Measurements from ENCODE around the gene RGS2. TPM values are rescaled to one million over a fixed set of nuclear protein-coding genes. Genes with fewer than 3 reads are reported as not detected.

The RGS2 gene
- total and polyA plus RNA-seq, 8 donors = 40.6 to 204 (median 101) TPM

GRCh38 chr1:192786576-192786975 lies 22.3 kb upstream of the RGS2 start:
- TF ChIP-seq EP300 (IDR thresholded peaks at IDR 0.05) = no peak
- no peak for TF ChIP-seq POLR2A (IDR thresholded peaks at IDR 0.05)
- TF ChIP-seq POLR2AphosphoS5 (IDR thresholded peaks at IDR 0.05) = no peak
- TF ChIP-seq CTCF (IDR thresholded peaks at IDR 0.05) = no peak
- Histone ChIP-seq H3K9me3 (no peaks in the 10 kb centered on the region), H3K36me3 (no peaks in the 10 kb centered on the region), H3K27ac (no peak overlapping the region), H3K4me3 (no peak overlapping the region), H3K4me1 (peaks cover 0 to 4% (median 0%) of the 10 kb centered on the region in 4 donors), H3K27me3 (no peaks in the 10 kb centered on the region)
- DNase-seq = no peak
- intact Hi-C loops (cut with DNase I; ENCODE audit: low total_unique reads) = no loop called here
- 45 to 64% (median 52%) methylated on average over 4 of the region's 4 CpGs for WGBS, 5 donors

DNA sequence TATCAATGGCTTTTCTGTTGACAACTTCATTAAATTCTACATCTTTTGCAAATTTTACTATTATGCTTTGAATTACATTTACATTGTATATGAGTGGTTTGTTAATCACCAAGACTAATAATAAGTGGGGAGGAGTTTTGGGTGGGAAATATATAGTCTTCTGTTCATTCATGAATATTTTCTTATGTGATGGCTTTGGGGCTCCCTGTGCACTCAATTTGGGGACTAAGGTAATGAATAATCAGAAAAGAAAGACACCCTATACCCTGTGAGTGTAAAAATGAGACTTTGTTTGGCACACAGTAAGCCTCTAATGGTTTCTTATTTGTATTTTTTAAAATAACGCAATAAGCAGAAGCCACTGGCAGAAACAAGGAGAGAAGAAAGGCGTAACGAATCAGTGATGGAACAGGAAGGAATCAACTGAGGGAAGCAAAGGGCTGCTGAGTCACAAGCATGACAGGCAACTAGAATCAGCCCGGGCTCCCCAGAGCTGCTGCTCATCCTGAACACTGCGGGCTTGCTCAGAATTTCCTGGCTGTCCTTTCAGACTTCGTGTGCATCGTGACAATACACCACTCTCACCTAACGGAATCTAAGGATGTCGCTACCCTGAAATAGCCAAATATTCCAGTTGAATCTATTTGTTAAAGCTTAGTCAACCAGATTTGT lies 20.8 kb upstream of the RGS2 start:
- intact Hi-C loops (cut with DNase I; ENCODE audit: low total_unique reads) = no loop called here
- peak in 1 of 2 donors; percentile 8 for DNase-seq
- TF ChIP-seq POLR2A (IDR thresholded peaks at IDR 0.05) (no peak), POLR2AphosphoS5 (IDR thresholded peaks at IDR 0.05) (no peak), CTCF (IDR thresholded peaks at IDR 0.05) (no peak)
- 66 to 80% (median 73%) methylated on average over 9 of the region's 9 CpGs for WGBS, 5 donors
- H3K4me1 ChIP-seq = peaks cover 0 to 4% (median 0%) of the 10 kb centered on the region in 4 donors
- no peaks in the 10 kb centered on the region for H3K27me3 ChIP-seq
- no peak overlapping the region for H3K27ac ChIP-seq
- no peak overlapping the region for H3K4me3 ChIP-seq
- no peaks in the 10 kb centered on the region for H3K36me3 ChIP-seq
- no peaks in the 10 kb centered on the region for H3K9me3 ChIP-seq

DNA sequence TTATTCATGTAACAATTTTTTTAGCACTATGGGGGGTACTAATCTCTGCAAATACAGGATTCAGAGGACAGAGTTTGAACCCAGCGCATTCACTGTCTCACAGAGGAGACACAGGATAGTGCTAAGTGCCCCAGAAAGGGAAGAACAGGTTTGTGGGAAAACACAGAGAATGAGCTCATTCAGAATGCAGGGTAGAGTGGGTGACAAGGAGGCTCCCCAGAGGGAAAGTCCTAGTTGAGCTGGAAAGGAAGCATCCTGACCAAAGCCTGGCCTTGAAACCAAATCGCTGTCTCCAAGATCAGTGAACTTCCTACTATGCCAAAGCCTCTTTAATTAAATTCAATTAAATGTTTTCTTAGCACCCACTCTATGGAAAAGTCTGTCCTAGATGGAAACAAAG lies 19.0 kb upstream of the RGS2 start:
- no peak for DNase-seq
- Histone ChIP-seq H3K27ac (no peak overlapping the region), H3K36me3 (no peaks in the 10 kb centered on the region), H3K4me1 (peaks cover 0 to 4% (median 0%) of the 10 kb centered on the region in 4 donors), H3K9me3 (no peaks in the 10 kb centered on the region), H3K4me3 (no peak overlapping the region), H3K27me3 (no peaks in the 10 kb centered on the region)
- WGBS, 5 donors = 81 to 95% (median 83%) methylated on average over 2 of the region's 2 CpGs
- no peak for TF ChIP-seq POLR2A (IDR thresholded peaks at IDR 0.05)
- TF ChIP-seq CTCF (IDR thresholded peaks at IDR 0.05) = no peak
- TF ChIP-seq POLR2AphosphoS5 (IDR thresholded peaks at IDR 0.05) = no peak
- TF ChIP-seq EP300 (IDR thresholded peaks at IDR 0.05) = no peak
- intact Hi-C loops (cut with DNase I; ENCODE audit: low total_unique reads) = loop anchor here (10.0 kb wide), 1 partner anchor 235 kb away; no protein-coding TSS in a partner anchor

- H3K27ac ChIP-seq = no peak overlapping the region
Measured at GRCh38 chr1:192792628-192793027, 16.2 kb upstream of the RGS2 start.

More at GRCh38 chr1:192792628-192793027, 16.2 kb upstream of the RGS2 start:
- TF ChIP-seq CTCF (IDR thresholded peaks at IDR 0.05) (no peak), EP300 (IDR thresholded peaks at IDR 0.05) (no peak), POLR2A (IDR thresholded peaks at IDR 0.05) (no peak), POLR2AphosphoS5 (IDR thresholded peaks at IDR 0.05) (no peak)
- WGBS, 5 donors = 42 to 68% (median 47%) methylated on average over 2 of the region's 2 CpGs
- no peaks in the 10 kb centered on the region for H3K36me3 ChIP-seq
- intact Hi-C loops (cut with DNase I; ENCODE audit: low total_unique reads) = loop anchor here (10.0 kb wide), 1 partner anchor 232 kb away; no protein-coding TSS in a partner anchor
- no peaks in the 10 kb centered on the region for H3K4me1 ChIP-seq
- no peaks in the 10 kb centered on the region for H3K27me3 ChIP-seq
- DNase-seq = no peak
- H3K9me3 ChIP-seq = no peaks in the 10 kb centered on the region
- no peak overlapping the region for H3K4me3 ChIP-seq

All from stomach (tissue), 9 donors.